K562 treated with DMSO at 1 percent for 4 hours (cell line): Measurements from ENCODE around the gene FHL5. TPM values are rescaled to one million over a fixed set of nuclear protein-coding genes. Genes with fewer than 3 reads are reported as not detected.

Experiments
- total RNA-seq: library from RNA; unstranded; fragments of 300-600 nt; gene quantifications from 2 replicates; pipeline ENCODE4 v1.2.3, GENCODE V29; 2022; ENCODE audit not compliant: insufficient read depth

Gene FHL5, protein sequence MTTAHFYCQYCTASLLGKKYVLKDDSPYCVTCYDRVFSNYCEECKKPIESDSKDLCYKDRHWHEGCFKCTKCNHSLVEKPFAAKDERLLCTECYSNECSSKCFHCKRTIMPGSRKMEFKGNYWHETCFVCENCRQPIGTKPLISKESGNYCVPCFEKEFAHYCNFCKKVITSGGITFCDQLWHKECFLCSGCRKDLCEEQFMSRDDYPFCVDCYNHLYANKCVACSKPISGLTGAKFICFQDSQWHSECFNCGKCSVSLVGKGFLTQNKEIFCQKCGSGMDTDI
- total RNA-seq, result not detected in 2 replicates

DNA sequence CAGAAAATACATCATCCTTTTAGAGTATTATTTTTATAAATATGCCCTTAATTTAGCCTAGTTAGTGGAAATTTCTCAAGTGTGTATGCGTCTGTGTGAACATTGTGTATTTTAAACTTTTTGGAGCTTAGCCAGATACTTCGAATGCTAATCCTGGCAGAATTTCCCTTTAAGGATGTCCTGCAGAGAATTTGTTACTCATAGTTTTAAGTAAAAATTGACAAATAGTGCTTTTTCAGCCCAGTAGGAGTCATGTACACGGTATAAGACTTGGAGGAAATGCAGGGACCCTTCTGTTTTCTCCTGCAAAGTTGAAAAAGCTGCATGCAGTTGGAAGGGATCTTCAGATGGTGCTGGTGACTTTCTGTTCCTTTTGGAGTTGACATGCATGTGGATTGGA lies at the start of gene FHL5:
TSS of gene FHL5 (plus strand) at position 243 of the 400 bp plus-strand sequence. CDS start 40,486 bp downstream, outside the sequence.

DNA sequence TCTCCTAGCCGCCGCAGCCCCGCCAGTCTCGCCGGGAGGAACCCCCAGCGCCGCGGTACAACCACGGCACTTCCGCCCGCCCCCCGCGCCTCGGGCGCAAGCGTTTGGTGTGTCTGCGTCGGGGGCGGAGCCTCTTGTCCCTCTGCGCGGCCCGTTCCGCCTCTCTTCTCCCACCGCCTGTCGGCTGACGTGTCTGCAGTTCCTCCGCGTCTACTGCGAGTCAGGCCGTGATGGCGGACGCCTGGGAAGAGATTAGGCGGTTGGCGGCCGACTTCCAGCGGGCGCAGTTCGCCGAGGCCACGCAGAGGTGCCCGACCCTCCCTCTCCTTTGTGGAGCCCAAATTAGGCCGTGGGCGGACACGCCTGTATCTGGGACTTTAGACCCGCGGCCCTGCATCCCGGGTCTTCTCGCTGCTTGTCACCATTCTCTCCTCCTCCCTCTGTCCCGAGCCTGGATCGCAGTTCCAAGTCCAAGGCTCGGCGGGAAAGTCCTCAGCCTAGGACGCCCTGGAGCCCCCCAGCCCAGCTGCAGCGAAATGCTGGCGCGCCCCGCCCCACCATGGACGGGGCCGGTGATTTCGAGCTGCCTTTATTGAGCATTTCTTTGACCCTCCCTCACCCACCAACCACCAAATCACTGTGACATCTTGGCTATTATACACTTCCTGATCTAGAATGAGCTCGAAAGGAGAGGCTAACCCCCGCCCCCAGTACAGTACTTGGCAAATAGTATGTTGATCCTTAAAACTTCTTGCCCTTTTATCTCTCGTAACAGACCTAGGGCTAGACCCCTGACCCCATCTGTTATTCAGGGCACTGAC lies 41.1 kb upstream of the FHL5 start, which contains the start of gene UFL1:
TSS of gene UFL1 (plus strand) at position 163 of the 821 bp plus-strand sequence. CDS start at position 231, 68 bp downstream.

Other genes with a start within 250 kb of the FHL5 start
- 11.9 and 12.7 TPM in 2 replicates for gene UFL1, start 41.3 kb upstream of the FHL5 start, total RNA-seq